Endodermal cell (in vitro differentiated cells): ENCODE results near the gene ZNF22. TPM values are rescaled to one million over a fixed set of nuclear protein-coding genes. Genes with fewer than 3 reads are reported as not detected.

ENCODE experiments used
- DNase-seq: peaks from one replicate; pipeline ENCODE4 v3.0.0-alpha.2; 2017
- H3K27ac ChIP-seq: 2 replicates; pipeline ENCODE4 v1.5.1; 2013; ENCODE audit warnings: mild to moderate bottlenecking, low read depth, low read length, moderate library complexity
- H3K27me3 ChIP-seq: 2 replicates; pipeline ENCODE4 v1.6.1; 2013; ENCODE audit warnings: mild to moderate bottlenecking, low read length, moderate library complexity; ENCODE audit not compliant: insufficient read depth, control insufficient read depth, poor library complexity, severe bottlenecking
- H3K36me3 ChIP-seq: 2 replicates; pipeline ENCODE4 v1.7.0; 2013; ENCODE audit warnings: mild to moderate bottlenecking, low read length, moderate library complexity; ENCODE audit not compliant: control insufficient read depth, insufficient read depth
- H3K4me1 ChIP-seq: one replicate; pipeline ENCODE4 v1.7.0; 2013; ENCODE audit warnings: low read length; ENCODE audit not compliant: control insufficient read depth, insufficient read depth
- H3K4me3 ChIP-seq: 2 replicates; pipeline ENCODE4 v1.5.1; 2013; ENCODE audit warnings: mild to moderate bottlenecking, low read length, moderate library complexity
- H3K9ac ChIP-seq: 2 replicates; pipeline ENCODE4 v1.6.1; 2013; ENCODE audit warnings: mild to moderate bottlenecking, low read length, moderate library complexity; ENCODE audit not compliant: poor library complexity, severe bottlenecking; ENCODE audit errors: extremely low read depth
- H3K9me3 ChIP-seq: 2 replicates; pipeline ENCODE4 v1.6.1; 2013; ENCODE audit warnings: mild to moderate bottlenecking, low read length, moderate library complexity; ENCODE audit not compliant: control insufficient read depth
- H3K27ac Mint-ChIP-seq: 2 replicates; pipeline ENCODE4 v1.8.0; 2020; ENCODE audit warnings: mixed read lengths
- H3K27me3 Mint-ChIP-seq: 2 replicates; pipeline ENCODE4 v1.8.0; 2021; ENCODE audit warnings: mild to moderate bottlenecking, mixed read lengths; ENCODE audit not compliant: insufficient read depth
- H3K36me3 Mint-ChIP-seq: 2 replicates; pipeline ENCODE4 v1.8.0; 2020; ENCODE audit warnings: low read depth, mixed read lengths
- H3K4me1 Mint-ChIP-seq: 2 replicates; pipeline ENCODE4 v1.8.0; 2020; ENCODE audit warnings: mixed read lengths
- H3K4me3 Mint-ChIP-seq: 2 replicates; pipeline ENCODE4 v1.8.0; 2020; ENCODE audit warnings: mild to moderate bottlenecking, moderate library complexity, mixed read lengths
- H3K9me3 Mint-ChIP-seq: 2 replicates; pipeline ENCODE4 v1.8.0; 2020; ENCODE audit warnings: mild to moderate bottlenecking, mixed read lengths
- CTCF ChIP-seq: fragments of 200-600 bp; sonication (generic); conservative IDR thresholded peaks from 2 replicates; pipeline ENCODE4 v1.5.0; 2021; ENCODE audit warnings: antibody characterized with exemption, mild to moderate bottlenecking
- WGBS, 2 experiments: methylation state at CpG; one replicate each; pipeline versions ENCODE4 v1.1.5 to v1.1.7; 2013; ENCODE audit warnings: missing lambda C conversion rate in 2 of 2, mixed read lengths in 1 of 2; ENCODE audit not compliant: insufficient coverage in 1 of 2, insufficient read length in 1 of 2; 5-methylcytosine and 5-hydroxymethylcytosine counted together
- total RNA-seq, 2 donors: library from RNA; stranded (reverse); fragmentation: NEBNext Ultra II Directional in 1 of 2; extraction: Animal tissue kit (Norgen Biotek cat#: 25700) in 1 of 2; gene quantifications; 2 replicates in 1 of 2; 3 replicates in 1 of 2; pipeline ENCODE4 v1.2.1, GENCODE V29; 2021

The ZNF22 gene
- total RNA-seq, 2 donors from 2014 or later, result 35.5 to 42.5 TPM

GRCh38 chr10:44968500-44969400, 32.0 kb upstream of the ZNF22 start:
- DNase-seq, result no peak
- H3K4me3 Mint-ChIP-seq, result no peak overlapping the region
- H3K27ac Mint-ChIP-seq, result no peak overlapping the region

GRCh38 chr10:44969854-44970253, 30.9 kb upstream of the ZNF22 start:
- DNase-seq, result no peak
- Mint-ChIP-seq H3K9me3 (no peaks in the 10 kb centered on the region), H3K36me3 (peaks cover 3% of the 10 kb centered on the region), H3K27ac (no peak overlapping the region), H3K4me1 (peaks cover 18% of the 10 kb centered on the region), H3K27me3 (peaks cover 3% of the 10 kb centered on the region), H3K4me3 (no peak overlapping the region)
- 92 to 97% methylated on average over 6 to 9 of the region's 9 CpGs for WGBS, 2 experiments
- no peak overlapping the region for H3K9ac ChIP-seq
- H3K27ac ChIP-seq, result no peak overlapping the region
- no peak overlapping the region for H3K4me3 ChIP-seq
- no peaks in the 10 kb centered on the region for H3K27me3 ChIP-seq
- no peaks in the 10 kb centered on the region for H3K9me3 ChIP-seq
- H3K36me3 ChIP-seq, result no peaks in the 10 kb centered on the region
- peaks cover 4% of the 10 kb centered on the region for H3K4me1 ChIP-seq
- no peak for TF ChIP-seq CTCF

More at GRCh38 chr10:44968500-44969400, 32.0 kb upstream of the ZNF22 start:
- Mint-ChIP-seq H3K4me1 (peaks cover 29% of the 10 kb centered on the region), H3K9me3 (no peaks in the 10 kb centered on the region), H3K27me3 (peaks cover 3% of the 10 kb centered on the region), H3K36me3 (peaks cover 3% of the 10 kb centered on the region)
- Histone ChIP-seq H3K27ac (no peak overlapping the region), H3K4me3 (no peak overlapping the region), H3K36me3 (no peaks in the 10 kb centered on the region), H3K4me1 (peaks cover 9% of the 10 kb centered on the region), H3K27me3 (no peaks in the 10 kb centered on the region), H3K9ac (no peak overlapping the region), H3K9me3 (no peaks in the 10 kb centered on the region)
- WGBS, 2 experiments, result 88 to 91% methylated on average over 5 to 11 of the region's 11 CpGs
- no peak for TF ChIP-seq CTCF

GRCh38 chr10:44970812-44971395, 29.8 kb upstream of the ZNF22 start:
- Histone ChIP-seq H3K27me3 (no peaks in the 10 kb centered on the region), H3K36me3 (no peaks in the 10 kb centered on the region), H3K27ac (no peak overlapping the region), H3K4me3 (no peak overlapping the region), H3K4me1 (peaks cover 8% of the 10 kb centered on the region), H3K9ac (no peak overlapping the region), H3K9me3 (no peaks in the 10 kb centered on the region)
- H3K27me3 Mint-ChIP-seq, result peaks cover 3% of the 10 kb centered on the region
- WGBS, 2 experiments, result 95 to 100% methylated on average over 2 to 8 of the region's 8 CpGs
- H3K27ac Mint-ChIP-seq, result no peak overlapping the region
- no peak for TF ChIP-seq CTCF
- no peak for DNase-seq
- no peak overlapping the region for H3K4me3 Mint-ChIP-seq
- no peaks in the 10 kb centered on the region for H3K9me3 Mint-ChIP-seq
- peaks cover 3% of the 10 kb centered on the region for H3K36me3 Mint-ChIP-seq
- H3K4me1 Mint-ChIP-seq, result peaks cover 14% of the 10 kb centered on the region
